NCI-H82 treated with DMSO at 0.1 percent for 48 hours (cell line): Measurements from ENCODE around the gene CDKN2B-AS1.
"Not testable (repeated sequence)": the region's sequence is repeated elsewhere in the genome, so short reads cannot be mapped to it uniquely, and the experiment has no call there.

Experiments used
- DNase-seq: peaks from one replicate; lab custom pipeline; 2025; ENCODE audit not compliant: unreplicated experiment; lab: John Stamatoyannopoulos, UW

Gene CDKN2B-AS1

DNA sequence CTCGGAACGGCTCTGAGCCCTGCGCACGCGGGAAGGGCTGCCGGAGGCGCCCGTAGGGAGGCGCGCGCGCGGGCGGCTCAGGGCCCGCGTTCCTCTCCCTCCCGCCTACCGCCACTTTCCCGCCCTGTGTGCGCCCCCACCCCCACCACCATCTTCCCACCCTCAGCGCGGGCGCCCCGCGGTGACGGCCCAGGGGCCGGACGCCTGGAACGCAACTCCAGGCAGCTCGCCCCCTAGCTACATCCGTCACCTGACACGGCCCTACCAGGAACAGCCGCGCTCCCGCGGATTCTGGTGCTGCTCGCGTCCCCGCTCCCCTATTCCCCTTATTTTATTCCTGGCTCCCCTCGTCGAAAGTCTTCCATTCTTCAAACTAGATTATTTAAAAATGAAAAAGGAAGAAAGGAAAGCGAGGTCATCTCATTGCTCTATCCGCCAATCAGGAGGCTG is at the start of gene CDKN2B-AS1:
Gene CDKN2B-AS1, plus strand, starts transcription at position 236 of the 450 bp plus-strand sequence.
- DNase-seq, result peak; percentile 55

- no peak for DNase-seq
Measured at GRCh38 chr9:21945606-21946005, 49.0 kb upstream of the CDKN2B-AS1 start.

DNA sequence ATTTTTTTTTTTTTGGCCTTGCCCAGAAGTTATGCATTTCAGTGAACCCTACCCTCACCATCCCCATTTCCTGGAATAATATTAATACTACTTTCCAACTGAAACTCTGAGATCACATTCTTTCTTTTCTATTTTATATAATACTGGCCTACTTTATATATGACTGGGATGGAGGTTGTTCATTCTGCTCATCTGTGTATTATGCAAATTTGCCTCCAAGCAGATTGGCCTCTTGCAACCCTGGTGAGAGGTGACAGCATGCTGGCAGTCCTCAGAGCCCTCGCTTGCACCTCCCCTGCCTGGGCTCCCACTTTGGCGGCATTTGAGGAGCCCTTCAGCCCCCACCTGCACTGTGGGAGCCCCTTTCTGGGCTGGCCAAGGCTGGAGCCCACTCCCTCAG is 35.8 kb upstream of the CDKN2B-AS1 start:
- DNase-seq, result no peak

DNA sequence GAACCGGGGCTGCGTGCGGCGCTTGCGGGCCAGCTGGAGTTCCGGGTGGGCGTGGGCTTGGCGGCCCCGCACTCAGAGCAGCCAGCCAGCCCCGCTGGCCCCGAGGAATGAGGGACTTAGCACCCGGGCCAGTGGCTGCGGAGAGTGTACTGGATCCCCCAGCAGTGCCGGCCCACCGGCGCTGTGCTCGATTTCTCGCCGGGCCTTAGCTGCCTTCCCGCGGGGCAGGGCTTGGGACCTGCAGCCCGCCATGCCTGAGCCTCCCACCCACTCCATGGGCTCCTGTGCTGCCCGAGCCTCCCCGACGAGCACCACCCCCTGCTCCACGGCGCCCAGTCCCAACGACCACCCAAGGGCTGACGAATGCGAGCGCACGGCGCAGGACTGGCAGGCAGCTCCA is 35.3 kb upstream of the CDKN2B-AS1 start:
- DNase-seq, result not testable (repeated sequence)

DNA sequence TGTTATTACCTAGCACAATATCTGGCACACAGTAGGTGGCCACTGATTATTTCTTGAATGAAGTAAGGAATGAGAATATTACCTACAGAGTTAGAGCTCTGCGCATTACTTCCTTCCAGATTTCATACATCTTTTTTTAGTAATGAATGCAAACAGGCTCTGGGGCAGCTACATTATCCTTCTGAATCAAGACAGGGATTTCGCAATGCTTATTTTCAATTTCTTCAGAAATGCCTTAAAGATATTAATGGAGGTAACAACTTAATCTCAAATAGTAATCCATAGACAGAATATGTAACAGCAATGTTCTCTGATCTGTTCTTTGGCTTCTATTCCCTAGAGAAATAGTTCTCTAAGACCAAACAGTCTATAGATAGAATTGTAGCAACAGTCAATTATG is 33.0 kb upstream of the CDKN2B-AS1 start:
- DNase-seq, result no peak

- no peak for DNase-seq
Measured at GRCh38 chr9:21964925-21965385, 29.6 kb upstream of the CDKN2B-AS1 start.

GRCh38 chr9:21965401-21965951 is 29.1 kb upstream of the CDKN2B-AS1 start:
- DNase-seq, result no peak

GRCh38 chr9:21966140-21966851 is 28.3 kb upstream of the CDKN2B-AS1 start:
- no peak for DNase-seq

- no peak for DNase-seq
Measured at GRCh38 chr9:21967169-21967568, 27.4 kb upstream of the CDKN2B-AS1 start.

- DNase-seq, result no peak
Measured at GRCh38 chr9:21967702-21968101, 26.9 kb upstream of the CDKN2B-AS1 start.

DNA sequence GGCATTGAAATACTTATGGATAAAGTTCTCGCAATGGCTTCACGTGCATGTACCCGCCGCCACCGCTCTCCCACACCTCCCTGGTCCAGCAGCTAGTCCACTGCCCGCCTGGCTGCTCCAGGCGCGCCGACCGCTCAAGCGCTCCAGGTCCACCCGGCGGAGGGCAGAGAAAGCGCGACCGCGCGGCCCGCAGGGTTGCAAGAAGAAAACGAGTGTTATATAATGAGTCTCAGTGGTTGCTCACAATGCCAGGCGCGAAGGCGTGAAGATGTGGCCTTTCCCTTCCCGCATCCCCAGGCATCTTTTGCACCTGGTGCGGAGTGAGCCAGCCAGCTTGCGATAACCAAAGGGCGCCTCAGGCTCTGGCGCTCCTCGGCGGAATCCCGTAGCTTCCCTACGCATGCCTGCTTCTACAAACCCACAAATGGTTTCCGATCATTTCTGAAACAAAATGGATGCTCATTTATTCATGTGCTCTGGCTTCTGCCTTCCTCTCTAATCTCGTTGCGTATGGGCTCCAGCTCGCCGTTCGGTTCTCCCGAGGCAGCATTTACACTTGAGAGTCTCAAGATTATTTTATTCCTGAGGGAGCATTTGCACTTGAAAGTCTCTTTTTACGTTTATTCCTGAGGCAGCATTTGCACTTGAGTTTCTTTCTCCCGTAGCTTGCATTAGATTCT is 26.1 kb upstream of the CDKN2B-AS1 start:
- no peak for DNase-seq

GRCh38 chr9:21969011-21969940 is 25.3 kb upstream of the CDKN2B-AS1 start:
- no peak for DNase-seq

GRCh38 chr9:21969951-21970799 is 24.4 kb upstream of the CDKN2B-AS1 start:
- DNase-seq, result no peak

DNA sequence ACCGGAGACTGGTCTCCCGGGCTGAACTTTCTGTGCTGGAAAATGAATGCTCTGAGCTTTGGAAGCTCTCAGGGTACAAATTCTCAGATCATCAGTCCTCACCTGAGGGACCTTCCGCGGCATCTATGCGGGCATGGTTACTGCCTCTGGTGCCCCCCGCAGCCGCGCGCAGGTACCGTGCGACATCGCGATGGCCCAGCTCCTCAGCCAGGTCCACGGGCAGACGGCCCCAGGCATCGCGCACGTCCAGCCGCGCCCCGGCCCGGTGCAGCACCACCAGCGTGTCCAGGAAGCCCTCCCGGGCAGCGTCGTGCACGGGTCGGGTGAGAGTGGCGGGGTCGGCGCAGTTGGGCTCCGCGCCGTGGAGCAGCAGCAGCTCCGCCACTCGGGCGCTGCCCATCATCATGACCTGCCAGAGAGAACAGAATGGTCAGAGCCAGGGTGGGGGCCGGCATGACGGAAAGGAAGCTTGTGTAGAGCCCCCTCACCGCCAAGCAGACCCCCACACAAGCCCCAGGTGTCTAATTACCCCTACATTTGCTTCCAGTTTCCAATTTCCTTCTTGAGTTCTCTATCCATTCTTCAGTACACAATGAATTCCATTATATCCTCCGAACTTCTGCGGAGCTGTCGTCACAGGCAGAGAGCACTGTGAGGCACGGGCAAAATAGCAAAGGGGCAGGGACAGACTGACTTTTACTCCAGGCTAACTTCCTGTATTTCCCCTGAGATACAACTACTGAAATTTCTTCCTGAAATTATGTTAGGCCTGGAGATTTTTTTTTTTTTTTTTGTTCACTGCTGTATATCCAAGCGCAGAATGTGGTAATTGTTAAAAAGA is 23.6 kb upstream of the CDKN2B-AS1 start:
- DNase-seq, result no peak

DNA sequence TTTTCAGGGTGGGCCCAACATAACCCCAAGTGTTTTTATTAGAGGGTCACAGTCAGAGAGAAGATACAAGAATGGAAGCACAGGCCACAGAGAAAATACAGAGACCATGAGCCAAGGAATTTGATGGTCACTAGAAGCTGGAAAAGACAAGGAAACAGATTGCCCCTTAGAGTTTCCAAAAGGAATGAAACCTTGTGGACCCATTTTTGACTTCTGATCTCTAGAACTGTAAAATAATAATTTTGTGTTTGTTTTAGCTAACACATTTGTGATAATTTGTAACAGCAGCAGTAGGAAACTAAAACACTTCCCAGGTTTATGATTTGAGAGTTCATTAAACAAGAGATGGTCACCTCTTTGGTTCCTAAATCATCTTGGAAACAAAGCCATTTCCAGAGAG is 22.2 kb upstream of the CDKN2B-AS1 start:
- no peak for DNase-seq

GRCh38 chr9:21974343-21974721 is 20.3 kb upstream of the CDKN2B-AS1 start:
- DNase-seq, result no peak

- peak; percentile 43 for DNase-seq
Measured at GRCh38 chr9:21974722-21975409, 19.7 kb upstream of the CDKN2B-AS1 start.

DNA sequence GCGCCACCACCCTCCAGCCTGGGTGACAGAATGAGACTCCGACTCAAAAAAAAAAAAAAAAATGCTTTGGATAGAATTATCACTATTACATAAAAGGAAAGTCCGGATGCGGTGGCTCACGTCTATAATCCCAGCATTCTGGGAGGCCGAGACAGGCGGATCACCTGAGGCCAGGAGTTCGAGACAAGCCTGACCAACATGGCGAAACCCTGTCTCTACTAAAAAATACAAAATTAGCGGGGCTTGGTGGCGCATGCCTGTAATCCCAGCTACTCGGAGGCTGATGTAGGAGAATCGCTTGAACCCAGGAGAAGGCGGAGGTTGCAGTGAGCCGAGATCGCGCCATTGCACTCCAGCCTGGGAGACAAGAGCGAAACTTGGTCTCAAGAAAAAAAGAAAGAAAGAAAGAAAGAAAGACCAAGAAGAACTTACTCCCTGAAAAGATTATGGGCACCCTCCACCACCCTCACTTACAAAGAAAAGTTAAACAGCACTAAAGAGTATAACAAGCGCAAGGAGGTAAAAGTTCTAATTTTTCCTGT is 18.2 kb upstream of the CDKN2B-AS1 start:
- no peak for DNase-seq
